Prostate gland (tissue), 2 donors: ENCODE data around the gene SEMA6A. TPM values are rescaled to one million over a fixed set of nuclear protein-coding genes. Genes with fewer than 3 reads are reported as not detected.

Source experiments
- DNase-seq: peaks from one replicate; pipeline ENCODE4 v3.0.0-alpha.2; 2019; ENCODE audit warnings: low spot score
- H3K27ac ChIP-seq, 2 donors: fragments of 200-600 bp; sonication (generic); 2 replicates each; pipeline ENCODE4 v1.5.1; 2017 to 2019
- H3K27me3 ChIP-seq: fragments of 200-600 bp; sonication (generic); replicated peaks from 2 replicates; pipeline ENCODE4 v1.5.1; 2019; ENCODE audit not compliant: insufficient read depth
- H3K36me3 ChIP-seq, 2 donors: fragments of 200-600 bp; sonication (generic); 1 replicate in 1 of 2; 2 replicates in 1 of 2; pipeline versions ENCODE4 v1.5.1 to v1.8.1; 2017 to 2019
- H3K4me1 ChIP-seq: fragments of 200-600 bp; sonication (generic); replicated peaks from 2 replicates; pipeline ENCODE4 v1.5.1; 2019
- H3K4me3 ChIP-seq, 2 donors: fragments of 200-600 bp; sonication (generic); 2 replicates each; pipeline ENCODE4 v1.5.1; 2017 to 2019
- H3K9me3 ChIP-seq: fragments of 200-600 bp; sonication (generic); 2 replicates; pipeline ENCODE4 v1.5.1; 2017
- POLR2A ChIP-seq: fragments of 450-650 bp; IDR thresholded peaks from one replicate; pipeline ENCODE4 v1.6.1; 2016; ENCODE audit warnings: antibody characterized with exemption, mild to moderate bottlenecking
- POLR2AphosphoS5 ChIP-seq: sonication (generic); formaldehyde crosslinking; IDR thresholded peaks from one replicate; pipeline ENCODE4 v1.6.1; 2017; ENCODE audit warnings: antibody characterized with exemption
- WGBS: methylation state at CpG from one replicate; pipeline ENCODE4 v1.1.5; 2018; 5-methylcytosine and 5-hydroxymethylcytosine counted together
- intact Hi-C: fragments of 100-400 bp; cut with DNase I; formaldehyde crosslinking; loops from one replicate; pipeline ENCODE4 v1.14.2; 2022
- total RNA-seq, 2 donors: library from RNA; depleted of rRNA; stranded (reverse); fragments of >200 nt; gene quantifications; one replicate each; pipeline ENCODE4 v1.1.0, GENCODE V29; 2016
- TF ChIP-seq, protein P1 (sequence below), 4 experiments: fragments of 200-600 bp in 2 of 4; fragments of 450-650 bp in 2 of 4; sonication (generic) in 2 of 4; IDR thresholded peaks; 1 replicate in 3 of 4; 2 replicates in 1 of 4; pipeline ENCODE4 v1.5.1; 2016 to 2019; ENCODE audit warnings: antibody characterized with exemption in 4 of 4, mild to moderate bottlenecking in 2 of 4, moderate library complexity in 2 of 4

SEMA6A gene
- total RNA-seq, 2 donors from 2014 or later, result 12.8 to 57.1 TPM

DNA sequence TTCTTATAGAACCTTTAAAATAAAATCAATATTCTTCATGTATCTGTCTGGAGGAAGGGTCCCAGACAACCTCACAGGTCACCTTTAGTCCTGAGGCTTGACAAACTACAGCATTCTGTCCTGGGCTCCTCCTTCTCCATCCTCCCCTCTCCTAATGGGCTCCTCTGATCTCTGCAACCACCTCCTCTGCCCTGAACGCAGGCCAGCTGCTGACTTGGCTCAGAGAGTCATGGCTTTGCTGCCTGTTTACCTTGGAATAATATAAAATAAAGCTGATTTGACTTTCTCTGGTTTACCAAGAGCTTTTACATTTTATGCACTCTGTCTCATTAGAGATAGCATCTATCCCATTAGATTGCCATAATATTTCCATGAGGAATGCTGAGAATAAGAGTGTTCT, 159.4 kb downstream of the SEMA6A start:
- no peak overlapping the region for H3K4me3 ChIP-seq
- no peaks in the 10 kb centered on the region for H3K9me3 ChIP-seq
- no peaks in the 10 kb centered on the region for H3K27me3 ChIP-seq
- no peak for DNase-seq
- intact Hi-C loops, result no loop called here
- H3K27ac ChIP-seq, result no peak overlapping the region
- TF ChIP-seq, protein P1, sequence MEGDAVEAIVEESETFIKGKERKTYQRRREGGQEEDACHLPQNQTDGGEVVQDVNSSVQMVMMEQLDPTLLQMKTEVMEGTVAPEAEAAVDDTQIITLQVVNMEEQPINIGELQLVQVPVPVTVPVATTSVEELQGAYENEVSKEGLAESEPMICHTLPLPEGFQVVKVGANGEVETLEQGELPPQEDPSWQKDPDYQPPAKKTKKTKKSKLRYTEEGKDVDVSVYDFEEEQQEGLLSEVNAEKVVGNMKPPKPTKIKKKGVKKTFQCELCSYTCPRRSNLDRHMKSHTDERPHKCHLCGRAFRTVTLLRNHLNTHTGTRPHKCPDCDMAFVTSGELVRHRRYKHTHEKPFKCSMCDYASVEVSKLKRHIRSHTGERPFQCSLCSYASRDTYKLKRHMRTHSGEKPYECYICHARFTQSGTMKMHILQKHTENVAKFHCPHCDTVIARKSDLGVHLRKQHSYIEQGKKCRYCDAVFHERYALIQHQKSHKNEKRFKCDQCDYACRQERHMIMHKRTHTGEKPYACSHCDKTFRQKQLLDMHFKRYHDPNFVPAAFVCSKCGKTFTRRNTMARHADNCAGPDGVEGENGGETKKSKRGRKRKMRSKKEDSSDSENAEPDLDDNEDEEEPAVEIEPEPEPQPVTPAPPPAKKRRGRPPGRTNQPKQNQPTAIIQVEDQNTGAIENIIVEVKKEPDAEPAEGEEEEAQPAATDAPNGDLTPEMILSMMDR (IDR thresholded peaks at IDR 0.05), result no peak
- TF ChIP-seq POLR2AphosphoS5, result no peak
- no peak for TF ChIP-seq POLR2A
- no peaks in the 10 kb centered on the region for H3K36me3 ChIP-seq
- WGBS, result 19% methylated on average over 1 of the region's 1 CpG
- no peaks in the 10 kb centered on the region for H3K4me1 ChIP-seq

DNA sequence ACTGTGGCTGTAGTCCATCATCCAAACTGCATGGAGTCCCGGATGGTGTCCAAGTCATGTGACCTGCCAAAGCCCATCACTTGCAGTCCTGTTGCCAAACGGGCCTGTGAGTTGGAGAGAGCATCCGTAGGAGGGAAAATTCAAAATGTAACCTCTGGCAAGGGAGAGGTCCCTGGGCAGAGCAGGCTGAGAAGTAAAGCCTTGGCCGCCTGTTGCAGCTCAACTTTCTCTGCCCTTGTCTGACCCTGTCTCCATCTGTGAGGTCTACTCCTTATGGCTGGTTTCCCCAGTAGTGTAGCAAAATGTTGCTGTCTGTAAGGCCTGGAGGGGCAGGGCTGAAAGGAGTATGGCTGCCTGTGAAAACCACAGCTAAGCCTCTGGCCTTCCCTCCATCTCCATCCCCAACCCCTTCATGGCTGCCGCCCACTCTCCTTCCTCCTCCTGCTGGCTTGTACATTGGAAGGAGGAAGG, 163.5 kb downstream of the SEMA6A start:
- H3K36me3 ChIP-seq, result no peaks in the 10 kb centered on the region
- no peak overlapping the region for H3K27ac ChIP-seq
- WGBS, result 52% methylated on average over 5 of the region's 5 CpGs
- no peak for TF ChIP-seq POLR2A
- TF ChIP-seq, protein P1 (IDR thresholded peaks at IDR 0.05), result no peak
- TF ChIP-seq POLR2AphosphoS5, result no peak
- no peak overlapping the region for H3K4me3 ChIP-seq
- H3K4me1 ChIP-seq, result no peaks in the 10 kb centered on the region
- DNase-seq, result no peak
- H3K9me3 ChIP-seq, result no peaks in the 10 kb centered on the region
- no peaks in the 10 kb centered on the region for H3K27me3 ChIP-seq
- intact Hi-C loops, result no loop called here

DNA sequence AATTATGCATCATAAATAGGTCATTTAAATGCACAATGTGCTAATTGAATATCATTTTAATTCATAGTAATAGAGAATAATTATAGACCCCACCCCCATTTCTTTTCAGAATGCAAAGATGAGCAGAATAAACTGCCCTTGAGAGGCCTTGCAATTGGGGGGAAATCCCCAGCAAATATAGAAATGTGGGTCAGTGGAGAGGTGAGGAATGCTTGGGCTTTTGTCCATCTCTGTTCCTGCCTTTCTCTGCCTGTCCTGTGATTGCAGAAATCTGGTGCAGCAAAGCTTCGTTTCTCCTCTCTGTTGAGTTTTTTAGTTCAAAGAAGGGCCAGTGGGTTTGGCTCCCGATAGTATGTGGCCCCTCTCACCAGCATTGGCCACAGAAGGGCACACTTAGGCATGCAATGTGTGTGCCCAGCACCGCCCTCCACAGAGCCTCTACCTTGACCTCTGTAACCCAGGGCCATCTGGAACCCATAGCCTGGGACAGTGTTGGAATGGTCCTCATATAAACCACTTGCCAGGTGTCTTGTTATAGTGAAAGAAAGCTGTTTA, 164.2 kb downstream of the SEMA6A start:
- H3K27ac ChIP-seq, result no peak overlapping the region
- intact Hi-C loops, result no loop called here
- H3K27me3 ChIP-seq, result no peaks in the 10 kb centered on the region
- no peaks in the 10 kb centered on the region for H3K36me3 ChIP-seq
- TF ChIP-seq POLR2AphosphoS5 (no peak), POLR2A (no peak)
- TF ChIP-seq, protein P1 (IDR thresholded peaks at IDR 0.05), result no peak
- 71% methylated on average over 3 of the region's 3 CpGs for WGBS
- no peak overlapping the region for H3K4me3 ChIP-seq
- H3K9me3 ChIP-seq, result no peaks in the 10 kb centered on the region
- no peak for DNase-seq
- no peaks in the 10 kb centered on the region for H3K4me1 ChIP-seq

DNA sequence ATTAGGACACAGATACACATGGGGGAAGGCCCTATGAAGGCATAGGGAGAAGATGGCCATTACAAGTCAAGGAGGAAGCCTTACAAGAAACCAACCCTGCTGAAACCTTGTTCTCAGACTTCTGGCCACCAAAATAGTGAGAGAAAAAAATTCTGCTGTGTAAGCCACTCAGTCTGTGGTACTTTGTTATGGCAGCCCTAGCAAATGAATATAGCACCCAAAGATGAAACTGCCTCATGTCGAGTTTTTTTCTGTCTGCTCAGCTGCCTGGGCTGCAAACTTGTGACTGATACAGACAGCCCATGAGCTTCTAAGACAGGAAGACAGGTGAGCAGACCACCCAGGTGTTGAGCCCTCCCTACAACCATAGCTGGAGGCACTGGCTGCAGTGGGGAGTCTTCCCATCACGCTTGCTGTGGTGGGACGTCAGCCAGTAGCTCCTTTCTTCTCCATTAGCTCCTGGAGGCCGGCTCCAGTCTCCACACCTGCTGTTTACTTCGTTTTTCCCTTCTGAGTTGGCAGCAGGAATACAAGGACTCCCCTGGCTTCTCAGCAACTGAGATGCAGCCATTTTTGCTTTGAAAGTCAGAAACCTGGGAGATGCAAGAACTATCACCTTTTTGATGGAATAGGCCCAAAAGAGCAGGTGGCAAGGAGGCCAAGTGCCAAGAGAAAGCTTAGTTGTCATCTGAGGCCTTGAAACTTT, 164.9 kb downstream of the SEMA6A start:
- Histone ChIP-seq H3K9me3 (no peaks in the 10 kb centered on the region), H3K4me3 (no peak overlapping the region), H3K4me1 (no peaks in the 10 kb centered on the region), H3K27ac (no peak overlapping the region), H3K36me3 (no peaks in the 10 kb centered on the region), H3K27me3 (no peaks in the 10 kb centered on the region)
- TF ChIP-seq POLR2A, result no peak
- TF ChIP-seq POLR2AphosphoS5, result no peak
- TF ChIP-seq, protein P1 (IDR thresholded peaks at IDR 0.05), result no peak
- no peak for DNase-seq
- intact Hi-C loops, result no loop called here
- 34% methylated on average over 5 of the region's 5 CpGs for WGBS
